IPS-18a (cell line): Measurements from ENCODE around the gene CACFD1.

Experiments
- H3K27ac ChIP-seq: one replicate; pipeline ENCODE4 v1.5.1; 2013; ENCODE audit warnings: low read length
- H3K27me3 ChIP-seq: one replicate; pipeline ENCODE4 v1.6.1; 2013; ENCODE audit warnings: mild to moderate bottlenecking, low read length; ENCODE audit not compliant: control insufficient read depth, insufficient read depth
- H3K36me3 ChIP-seq: one replicate; pipeline ENCODE4 v1.6.1; 2013; ENCODE audit warnings: low read depth, low read length; ENCODE audit not compliant: control insufficient read depth
- H3K4me1 ChIP-seq: one replicate; pipeline ENCODE4 v1.6.1; 2013; ENCODE audit warnings: low read depth, low read length; ENCODE audit not compliant: control insufficient read depth
- H3K4me3 ChIP-seq: one replicate; pipeline ENCODE4 v1.5.1; 2013; ENCODE audit warnings: low read length
- H3K9ac ChIP-seq: one replicate; pipeline ENCODE4 v1.6.1; 2013; ENCODE audit warnings: mild to moderate bottlenecking, low read length, moderate library complexity
- H3K9me3 ChIP-seq: one replicate; pipeline ENCODE4 v1.6.1; 2013; ENCODE audit warnings: low read depth, low read length; ENCODE audit not compliant: control insufficient read depth

The CACFD1 gene

GRCh38 chr9:133510926-133511505, 51.2 kb downstream of the CACFD1 start:
- Histone ChIP-seq H3K4me3 (no peak overlapping the region), H3K9me3 (no peaks in the 10 kb centered on the region), H3K4me1 (peaks cover 14% of the 10 kb centered on the region), H3K9ac (no peak overlapping the region), H3K36me3 (no peaks in the 10 kb centered on the region), H3K27me3 (no peaks in the 10 kb centered on the region), H3K27ac (no peak overlapping the region)

DNA sequence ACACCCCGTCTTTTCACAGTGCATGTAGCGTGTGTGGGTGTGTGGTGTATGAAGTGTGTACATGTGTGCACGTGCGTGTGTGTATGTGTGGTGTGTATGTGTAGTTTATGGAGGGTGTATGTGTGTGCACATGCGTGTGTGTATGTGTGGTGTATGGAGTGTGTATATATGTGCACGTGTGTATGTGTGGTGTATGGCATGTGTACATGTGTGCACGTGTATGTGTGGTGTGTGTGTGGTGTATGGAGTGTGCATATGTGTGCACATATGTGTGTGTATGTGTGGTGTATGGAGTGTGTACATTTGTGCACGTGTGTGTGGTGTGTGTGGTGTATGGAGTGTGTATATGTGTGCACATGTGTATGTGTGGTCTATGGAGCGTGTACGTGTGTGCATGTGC, 51.8 kb downstream of the CACFD1 start:
- H3K4me1 ChIP-seq: peaks cover 14% of the 10 kb centered on the region
- H3K9ac ChIP-seq: no peak overlapping the region
- no peaks in the 10 kb centered on the region for H3K36me3 ChIP-seq
- no peaks in the 10 kb centered on the region for H3K27me3 ChIP-seq
- H3K27ac ChIP-seq: no peak overlapping the region
- no peaks in the 10 kb centered on the region for H3K9me3 ChIP-seq
- no peak overlapping the region for H3K4me3 ChIP-seq

DNA sequence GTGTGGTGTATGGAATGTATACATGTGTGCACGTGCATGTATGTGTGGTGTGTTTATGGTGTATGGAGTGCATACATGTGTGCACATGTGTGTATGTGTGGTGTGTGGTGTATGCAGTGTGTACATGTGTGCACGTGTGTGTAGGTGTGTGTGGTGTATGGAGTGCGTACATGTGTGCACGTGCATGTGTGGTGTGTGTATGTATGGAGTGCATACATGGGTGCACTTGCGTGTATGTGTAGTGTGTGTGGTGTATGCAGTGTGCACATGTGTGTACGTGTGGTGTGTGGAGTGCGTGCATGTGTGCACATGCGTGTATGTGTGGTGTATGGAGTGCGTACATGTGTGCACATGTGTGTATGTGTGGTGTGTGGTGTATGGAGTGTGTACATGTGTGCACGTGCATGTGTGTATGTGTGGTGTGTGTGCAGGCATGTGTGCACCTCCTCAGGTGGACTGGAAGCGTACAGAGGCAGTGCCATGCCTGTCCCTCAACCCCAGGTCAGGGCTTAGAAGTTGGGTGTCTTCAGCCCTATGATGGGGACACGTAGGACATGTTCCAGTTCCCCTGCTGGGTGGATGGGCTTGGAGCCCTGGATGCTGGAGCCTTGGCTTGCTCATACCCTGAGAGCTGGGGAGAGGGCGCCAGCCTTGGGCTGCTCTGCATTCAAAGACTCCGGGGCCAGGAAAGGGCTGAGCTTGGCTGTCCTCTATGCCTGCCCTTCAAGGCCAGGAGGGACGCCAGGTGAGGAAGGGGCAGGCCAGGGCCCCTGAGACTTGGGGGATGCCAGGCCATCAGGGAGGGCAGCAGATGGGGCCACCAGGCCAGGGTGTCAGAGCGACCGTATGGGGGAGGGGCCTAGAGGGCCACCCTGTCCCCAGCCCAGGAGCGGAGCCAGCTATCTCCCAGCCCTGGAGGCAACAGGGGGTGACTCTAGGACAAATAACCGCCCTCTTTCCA, 52.8 kb downstream of the CACFD1 start:
- no peak overlapping the region for H3K4me3 ChIP-seq
- no peaks in the 10 kb centered on the region for H3K36me3 ChIP-seq
- H3K9me3 ChIP-seq: no peaks in the 10 kb centered on the region
- no peak overlapping the region for H3K9ac ChIP-seq
- H3K27me3 ChIP-seq: no peaks in the 10 kb centered on the region
- peaks cover 14% of the 10 kb centered on the region for H3K4me1 ChIP-seq
- H3K27ac ChIP-seq: no peak overlapping the region

- H3K9ac ChIP-seq: no peak overlapping the region
- H3K4me3 ChIP-seq: no peak overlapping the region
- H3K4me1 ChIP-seq: peaks cover 14% of the 10 kb centered on the region
- H3K9me3 ChIP-seq: no peaks in the 10 kb centered on the region
- H3K27ac ChIP-seq: no peak overlapping the region
- H3K27me3 ChIP-seq: no peaks in the 10 kb centered on the region
- no peaks in the 10 kb centered on the region for H3K36me3 ChIP-seq
Measured at GRCh38 chr9:133513214-133514100, 53.7 kb downstream of the CACFD1 start.

- H3K36me3 ChIP-seq: no peaks in the 10 kb centered on the region
- H3K4me1 ChIP-seq: peaks cover 5% of the 10 kb centered on the region
- no peaks in the 10 kb centered on the region for H3K9me3 ChIP-seq
- H3K9ac ChIP-seq: no peak overlapping the region
- no peak overlapping the region for H3K4me3 ChIP-seq
- no peaks in the 10 kb centered on the region for H3K27me3 ChIP-seq
- H3K27ac ChIP-seq: no peak overlapping the region
Measured at GRCh38 chr9:133514460-133515239, 54.9 kb downstream of the CACFD1 start.

DNA sequence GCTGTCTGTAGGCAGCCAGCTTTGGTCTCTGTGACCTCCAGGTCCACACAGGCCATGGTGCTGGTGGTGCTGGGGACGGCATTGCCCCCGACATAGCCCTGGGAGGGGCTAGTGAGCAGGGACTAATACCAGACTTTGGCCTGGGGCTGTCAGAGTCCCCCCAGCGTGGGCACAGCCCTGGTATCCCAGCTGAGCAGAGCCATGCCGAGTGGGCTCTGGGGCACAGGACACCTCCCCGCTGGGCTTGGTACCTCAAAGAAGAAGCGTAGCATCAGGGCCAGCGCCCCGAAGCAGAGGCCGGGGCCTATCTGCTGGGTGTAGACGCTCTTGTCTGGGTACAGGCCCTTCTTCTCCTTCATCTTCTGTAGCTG, 55.4 kb downstream of the CACFD1 start:
- H3K4me3 ChIP-seq: no peak overlapping the region
- H3K27ac ChIP-seq: no peak overlapping the region
- no peaks in the 10 kb centered on the region for H3K4me1 ChIP-seq
- no peaks in the 10 kb centered on the region for H3K9me3 ChIP-seq
- no peaks in the 10 kb centered on the region for H3K36me3 ChIP-seq
- no peak overlapping the region for H3K9ac ChIP-seq
- H3K27me3 ChIP-seq: no peaks in the 10 kb centered on the region

- Histone ChIP-seq H3K9ac (no peak overlapping the region), H3K27ac (no peak overlapping the region), H3K36me3 (no peaks in the 10 kb centered on the region), H3K4me3 (no peak overlapping the region), H3K27me3 (no peaks in the 10 kb centered on the region), H3K9me3 (no peaks in the 10 kb centered on the region), H3K4me1 (no peaks in the 10 kb centered on the region)
Measured at GRCh38 chr9:133515615-133516255, 56.0 kb downstream of the CACFD1 start.

DNA sequence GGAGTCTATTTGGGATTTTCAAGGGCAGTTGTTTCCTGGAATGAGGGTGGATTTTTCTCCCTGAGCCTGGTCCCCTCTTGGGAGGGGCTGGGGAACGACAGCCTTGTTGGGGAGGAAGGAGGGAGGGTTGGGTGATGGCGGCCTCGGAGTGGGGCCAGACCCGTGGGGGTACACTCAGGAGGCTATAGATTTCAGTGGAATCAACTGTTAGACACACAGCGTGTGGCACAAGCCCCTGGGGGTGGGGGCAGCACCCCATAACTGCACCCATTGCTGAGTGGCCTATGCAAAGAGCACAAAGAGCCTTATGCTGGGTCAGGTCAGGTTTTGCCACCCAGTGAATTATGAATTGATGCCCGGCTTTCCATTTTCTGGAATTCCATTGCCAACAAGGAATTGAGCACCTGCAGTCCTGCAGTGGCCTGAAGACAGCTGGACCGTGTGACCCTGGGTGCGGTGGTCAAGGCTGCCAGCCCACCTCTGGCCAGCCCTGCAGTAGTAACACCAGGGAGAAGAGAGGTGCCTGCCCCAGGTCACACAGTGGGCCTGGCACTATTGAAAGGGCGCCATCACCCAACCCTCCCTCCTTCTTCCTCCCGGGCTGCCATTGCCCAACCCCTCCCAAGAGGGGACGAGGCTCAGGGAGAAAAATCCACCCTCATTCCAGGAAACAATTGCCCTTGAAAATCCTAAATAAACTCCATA, 56.6 kb downstream of the CACFD1 start:
- Histone ChIP-seq H3K4me3 (no peak overlapping the region), H3K4me1 (no peaks in the 10 kb centered on the region), H3K9ac (no peak overlapping the region), H3K36me3 (no peaks in the 10 kb centered on the region), H3K9me3 (no peaks in the 10 kb centered on the region), H3K27me3 (no peaks in the 10 kb centered on the region), H3K27ac (no peak overlapping the region)

GRCh38 chr9:133516961-133517350, 57.2 kb downstream of the CACFD1 start:
- H3K36me3 ChIP-seq: no peaks in the 10 kb centered on the region
- H3K4me1 ChIP-seq: no peaks in the 10 kb centered on the region
- H3K9me3 ChIP-seq: no peaks in the 10 kb centered on the region
- no peak overlapping the region for H3K4me3 ChIP-seq
- no peak overlapping the region for H3K27ac ChIP-seq
- H3K9ac ChIP-seq: no peak overlapping the region
- H3K27me3 ChIP-seq: no peaks in the 10 kb centered on the region

DNA sequence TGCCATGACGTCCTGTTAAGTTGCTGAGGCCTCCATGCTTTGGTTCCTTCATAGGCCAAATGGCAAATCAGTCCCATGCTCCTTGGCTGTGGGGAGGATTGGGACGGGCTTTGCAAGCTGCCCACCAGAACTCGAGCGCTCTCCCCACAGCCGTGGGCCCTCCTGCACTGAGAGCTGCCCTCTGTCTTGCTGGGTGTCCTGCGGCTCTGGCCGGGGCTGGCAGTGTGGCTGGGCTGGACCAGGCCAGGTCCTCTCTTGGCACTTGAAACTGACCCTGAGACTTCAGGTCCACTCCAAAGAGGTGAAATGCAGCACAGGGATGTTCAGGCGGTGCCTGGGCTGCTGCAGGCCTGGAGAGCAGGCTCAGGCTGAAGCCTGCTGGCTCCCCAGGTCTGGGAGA, 57.9 kb downstream of the CACFD1 start:
- no peak overlapping the region for H3K9ac ChIP-seq
- H3K4me1 ChIP-seq: no peaks in the 10 kb centered on the region
- no peak overlapping the region for H3K27ac ChIP-seq
- H3K9me3 ChIP-seq: no peaks in the 10 kb centered on the region
- no peaks in the 10 kb centered on the region for H3K27me3 ChIP-seq
- no peaks in the 10 kb centered on the region for H3K36me3 ChIP-seq
- no peak overlapping the region for H3K4me3 ChIP-seq
